Effector CD8-positive, alpha-beta T cell (primary cell): ENCODE data around the gene ABHD17B.

ENCODE experiments used
- DNase-seq: peaks from one replicate; lab custom pipeline; 2025; lab: John Stamatoyannopoulos, UW

Gene ABHD17B

DNA sequence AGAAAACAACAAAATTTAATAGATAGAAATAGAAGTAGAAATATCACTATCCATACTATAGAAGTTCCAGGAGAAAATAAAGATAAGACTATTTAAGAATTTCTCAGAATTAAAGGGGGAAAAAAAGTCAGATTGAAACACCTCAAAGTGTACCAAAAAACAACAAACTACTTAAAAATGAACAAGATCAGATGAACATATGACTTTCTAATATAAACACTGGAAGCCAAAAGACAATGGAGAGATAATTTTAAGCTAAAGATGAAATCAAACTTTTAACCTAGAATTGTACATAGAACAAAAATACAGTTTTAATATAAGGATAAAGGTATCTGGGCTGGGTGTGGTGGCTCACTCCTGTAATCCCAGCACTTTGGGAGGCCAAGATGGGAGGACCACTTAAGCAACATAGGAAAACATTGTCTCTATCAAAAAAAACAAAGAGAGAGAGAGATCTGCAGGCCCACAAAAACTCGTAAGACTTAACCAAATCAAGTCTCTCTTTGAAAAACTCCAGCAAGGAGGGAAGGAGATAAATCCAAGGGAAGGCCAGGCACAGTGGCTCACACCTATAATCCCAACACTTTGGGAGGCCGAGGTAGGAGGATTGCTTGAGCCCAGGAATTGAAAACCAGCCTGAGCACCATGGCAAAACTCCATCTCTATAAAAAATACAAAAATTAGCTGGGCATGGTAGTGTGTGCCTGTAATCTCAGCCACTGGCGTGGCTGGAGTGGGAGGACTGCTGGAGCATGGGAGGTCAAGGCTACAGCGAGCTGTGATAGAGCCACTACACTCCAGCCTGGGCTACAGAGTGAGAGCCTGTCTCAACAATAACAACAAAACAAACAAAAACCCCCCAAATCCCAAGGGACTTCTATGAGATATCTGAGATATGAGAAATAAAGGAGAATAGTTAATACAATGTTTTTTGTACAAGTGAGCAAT, 32.4 kb downstream of the ABHD17B start:
- no peak for DNase-seq

DNA sequence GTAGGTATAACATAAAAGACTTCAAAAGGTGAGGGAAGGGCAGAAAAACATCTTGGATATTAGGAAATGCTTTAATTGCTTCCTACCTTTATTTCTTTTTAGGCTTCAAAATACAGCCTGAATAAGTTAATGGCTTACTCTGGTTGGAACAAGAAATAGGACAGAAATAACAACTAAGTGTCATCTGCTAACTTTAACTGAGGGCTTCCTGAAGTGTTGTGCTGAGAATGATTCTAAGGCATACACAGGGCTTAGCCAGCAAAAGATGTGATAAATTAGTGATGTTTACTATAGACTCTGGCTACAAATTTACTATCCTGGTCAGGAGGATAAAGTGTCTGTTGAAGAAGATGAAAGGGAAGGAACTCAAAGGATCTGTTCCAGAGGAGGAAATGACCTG, 34.2 kb downstream of the ABHD17B start:
- DNase-seq, result no peak

DNA sequence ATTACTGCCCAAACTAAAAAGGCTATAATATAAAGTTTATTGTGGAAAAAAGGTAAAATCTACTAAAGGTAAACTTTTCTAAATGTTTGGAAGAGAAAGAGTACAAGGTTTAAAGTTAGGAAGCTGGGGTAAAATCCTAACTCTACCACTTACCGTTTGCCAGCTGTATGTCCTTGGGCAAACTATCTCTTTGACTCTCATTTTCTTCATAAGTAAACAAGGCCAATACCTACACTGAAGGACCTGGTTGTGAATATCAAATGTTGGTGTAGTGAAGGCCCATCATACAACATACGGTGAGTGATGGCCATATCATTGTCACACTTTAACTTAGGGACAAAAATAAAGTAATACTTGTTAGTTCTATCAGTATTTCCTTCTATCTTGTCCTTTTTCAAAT, 34.9 kb downstream of the ABHD17B start:
- no peak for DNase-seq

DNA sequence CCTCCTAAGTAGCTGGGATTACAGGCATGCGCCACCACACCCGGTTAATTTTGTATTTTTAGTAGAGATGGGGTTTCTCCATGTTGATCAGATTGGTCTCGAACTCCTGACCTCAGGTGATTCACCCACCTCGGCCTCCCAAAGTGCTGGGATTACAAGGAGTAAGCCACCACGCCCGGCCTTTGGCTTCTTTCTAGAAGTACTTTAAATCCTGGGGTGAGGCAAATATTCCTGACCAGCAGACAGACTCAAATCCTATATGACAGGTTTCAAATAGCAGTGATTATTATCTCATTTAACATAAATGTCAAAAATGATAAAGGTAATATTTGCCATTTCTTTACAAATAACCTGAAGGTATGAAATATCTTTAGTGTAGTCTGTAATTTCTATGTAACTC, 35.6 kb downstream of the ABHD17B start:
- DNase-seq, result no peak

DNA sequence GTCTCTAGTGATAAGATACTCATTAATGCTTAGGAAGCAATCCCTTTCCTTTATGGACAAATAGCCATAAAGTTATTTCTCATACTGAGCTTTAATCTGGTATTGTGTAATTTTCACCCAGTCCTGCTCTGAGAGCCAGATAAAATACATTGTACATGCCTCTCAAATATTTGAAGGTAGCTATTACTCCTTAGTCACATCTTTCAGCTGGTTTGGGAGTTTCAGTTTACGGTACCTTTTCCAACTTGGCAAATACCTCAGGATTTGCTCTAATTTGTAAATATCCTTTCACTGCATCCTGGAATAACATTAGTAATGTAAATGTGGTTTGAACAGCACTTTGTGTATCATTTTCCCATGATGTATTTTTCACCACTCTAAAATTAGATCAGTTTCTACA, 47.4 kb downstream of the ABHD17B start:
- DNase-seq, result no peak

DNA sequence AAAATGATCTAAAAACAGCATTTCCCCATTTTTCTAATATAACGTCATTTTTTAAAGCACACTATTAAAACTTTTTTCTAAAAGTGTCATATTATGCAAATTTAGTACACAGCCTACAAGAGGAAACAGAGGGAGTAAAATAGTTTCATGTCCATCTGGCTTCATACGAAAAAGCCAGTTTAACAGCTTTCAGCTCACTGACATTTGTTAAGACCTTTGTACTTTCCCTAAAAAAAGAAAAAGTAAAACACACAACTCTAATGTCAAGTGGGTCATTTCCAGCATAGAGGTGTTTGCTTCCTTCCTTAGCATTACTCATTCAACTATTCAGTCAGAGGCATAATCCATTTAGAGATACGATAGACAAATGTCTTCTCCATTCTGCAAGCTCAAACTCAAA, 49.4 kb downstream of the ABHD17B start:
- no peak for DNase-seq

DNA sequence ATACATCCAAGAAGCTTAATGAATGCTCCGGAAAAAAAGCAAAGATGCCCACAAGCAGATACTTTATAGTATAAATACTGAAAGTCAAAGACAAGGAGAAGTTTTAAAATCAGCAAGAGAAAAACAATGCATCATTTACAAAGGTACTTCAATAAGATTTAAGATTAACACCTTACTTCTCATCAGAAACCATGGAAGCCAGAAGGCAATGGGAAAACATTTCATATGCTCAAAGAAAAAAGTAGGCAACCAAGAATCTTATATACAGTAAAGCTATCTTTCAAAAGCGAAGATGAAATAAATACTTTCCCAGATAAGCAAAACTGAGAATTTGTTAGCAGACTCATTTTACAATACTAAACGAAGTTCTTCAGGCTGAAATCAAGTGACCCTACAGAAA, 51.1 kb downstream of the ABHD17B start:
- no peak for DNase-seq

DNA sequence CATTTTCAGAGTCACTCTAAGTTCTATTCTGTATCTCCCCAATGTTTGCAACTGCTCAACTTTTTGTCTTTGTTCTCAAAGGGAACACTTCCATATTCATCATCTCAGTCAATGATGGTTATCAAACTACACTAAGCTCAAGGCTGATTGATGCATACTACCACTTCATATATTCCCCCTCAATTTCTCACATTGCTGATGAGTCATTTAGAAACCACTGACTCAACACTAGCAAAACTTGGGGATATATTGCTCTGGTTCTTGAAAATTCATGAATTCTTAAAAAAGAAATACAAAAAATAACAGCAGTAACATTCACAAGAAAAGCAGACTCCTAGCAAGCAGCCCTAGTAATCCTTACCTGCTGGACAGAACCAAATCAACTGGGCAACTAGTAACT, 52.2 kb downstream of the ABHD17B start:
- DNase-seq, result no peak

DNA sequence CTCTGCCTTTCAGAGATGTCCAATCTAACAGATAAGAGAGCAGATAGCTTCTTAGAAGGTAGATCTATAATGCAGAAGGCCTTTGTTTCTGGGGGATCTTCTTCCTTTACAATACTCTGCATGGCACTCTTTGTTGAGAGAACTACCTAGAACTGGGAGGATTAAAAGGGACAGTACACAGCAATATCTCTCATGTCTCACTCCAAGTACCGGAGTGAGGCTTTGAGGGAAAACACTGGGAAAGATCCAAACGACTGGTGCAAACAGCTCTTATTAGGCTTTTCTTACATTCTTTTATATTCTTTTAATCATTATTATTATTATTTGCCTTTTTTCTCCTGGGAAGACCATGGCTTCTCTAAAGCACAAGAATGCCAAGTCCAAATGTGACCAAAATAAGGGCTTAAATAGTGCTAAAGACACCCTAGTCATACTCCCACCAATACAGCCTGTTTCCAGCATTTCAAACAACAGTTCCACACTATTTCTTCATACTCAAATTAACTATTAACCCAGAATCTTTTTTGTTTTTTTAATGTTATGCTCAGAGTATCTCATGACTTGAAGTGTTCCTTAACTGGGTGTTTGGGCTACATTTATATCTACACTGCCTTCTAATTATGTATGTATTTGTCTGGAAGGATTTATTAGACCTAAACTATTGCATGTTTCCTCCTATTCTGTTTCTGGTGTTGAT, 52.7 kb downstream of the ABHD17B start:
- no peak for DNase-seq

DNA sequence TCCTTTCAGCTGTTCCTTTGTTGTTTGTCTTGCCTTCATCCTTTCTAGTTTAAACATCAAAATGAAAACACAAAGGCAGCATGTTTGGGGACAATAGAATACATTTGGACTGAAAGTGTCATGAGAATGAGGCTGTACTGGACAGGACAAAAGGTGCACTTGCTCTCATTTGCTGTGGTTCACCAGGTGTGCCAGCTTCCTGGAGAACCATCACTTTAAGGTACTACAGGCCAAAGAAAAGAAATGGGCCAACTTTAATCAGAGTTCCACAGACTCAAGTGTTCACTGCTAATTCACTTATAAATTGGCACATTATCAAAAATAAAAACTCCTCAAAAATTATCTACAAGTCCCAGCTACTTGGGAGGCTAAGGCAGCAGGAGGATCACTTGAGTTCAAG, 53.8 kb downstream of the ABHD17B start:
- DNase-seq, result no peak

DNA sequence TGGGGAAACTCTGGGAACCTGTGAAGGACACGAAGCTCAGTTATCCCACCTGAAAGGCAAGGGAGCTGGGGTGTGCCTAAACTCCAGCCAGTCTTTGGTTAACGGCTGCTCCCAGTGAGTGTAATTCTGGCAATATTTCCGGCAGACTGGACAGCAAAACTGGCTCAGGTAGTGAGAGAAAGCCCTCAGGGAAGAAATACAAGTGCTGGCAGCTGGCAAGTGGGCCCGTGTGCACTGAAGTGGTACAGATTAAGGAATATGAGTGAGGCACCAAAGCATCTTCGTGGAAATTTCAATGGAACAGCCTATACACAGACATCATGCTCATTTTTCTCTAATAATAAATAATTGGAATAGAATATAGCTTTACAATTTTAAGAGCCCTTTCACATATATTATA, 56.2 kb downstream of the ABHD17B start:
- no peak for DNase-seq

DNA sequence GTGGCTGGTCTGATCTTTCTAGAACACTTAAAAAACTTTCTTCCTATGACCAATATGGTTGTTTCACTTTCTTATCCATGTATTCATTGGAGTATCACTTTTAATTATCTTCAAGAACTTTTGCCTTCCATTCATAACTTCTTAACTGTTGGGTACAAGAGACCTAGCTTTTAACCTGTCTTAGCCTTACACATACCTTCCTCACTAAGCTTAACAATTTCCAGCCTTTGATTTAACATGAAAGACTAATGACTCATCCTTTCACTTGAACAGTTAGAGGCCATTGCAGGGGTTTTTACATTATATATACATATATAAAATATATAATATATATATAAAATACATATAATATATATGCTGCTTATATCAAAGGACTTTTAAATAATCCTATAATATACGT, 57.9 kb downstream of the ABHD17B start:
- no peak for DNase-seq

DNA sequence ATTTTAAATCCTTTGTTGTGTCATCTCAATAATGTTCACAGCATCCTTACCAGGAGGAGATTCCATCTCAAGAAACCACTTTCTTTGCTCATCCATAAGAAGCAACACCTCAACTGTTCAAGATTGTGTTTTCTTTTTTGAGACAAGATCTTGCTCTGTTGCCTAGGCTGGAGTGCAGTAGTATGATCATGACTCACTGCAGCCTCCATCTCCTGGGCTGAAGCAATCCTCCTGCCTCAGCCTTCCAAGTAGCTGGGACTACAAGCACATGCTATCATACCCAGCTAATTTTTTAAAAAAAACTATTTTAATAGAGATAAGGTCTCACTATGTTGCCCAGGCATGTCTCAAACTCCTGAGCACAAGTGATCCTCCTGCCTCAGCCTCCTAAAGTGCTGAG, 60.0 kb downstream of the ABHD17B start:
- DNase-seq, result no peak

DNA sequence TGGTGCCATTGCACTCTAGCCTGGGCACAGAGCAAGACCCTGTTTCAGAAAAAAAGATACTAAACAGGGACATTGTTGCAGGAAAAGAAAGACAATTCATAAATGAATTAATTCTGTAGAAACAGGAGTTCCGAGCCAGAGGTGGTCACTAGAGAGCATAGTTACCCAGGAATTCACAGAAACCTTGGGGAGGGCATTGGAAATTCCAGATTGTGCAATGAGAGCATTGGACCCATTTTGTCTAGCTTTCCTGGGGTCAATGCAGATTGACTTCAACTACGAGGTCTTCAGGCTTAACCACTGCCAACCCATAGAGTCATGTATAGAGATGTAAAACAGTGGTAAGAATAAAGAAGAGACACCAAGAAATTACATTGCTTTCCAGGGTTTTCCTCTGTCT, 63.1 kb downstream of the ABHD17B start:
- no peak for DNase-seq

DNA sequence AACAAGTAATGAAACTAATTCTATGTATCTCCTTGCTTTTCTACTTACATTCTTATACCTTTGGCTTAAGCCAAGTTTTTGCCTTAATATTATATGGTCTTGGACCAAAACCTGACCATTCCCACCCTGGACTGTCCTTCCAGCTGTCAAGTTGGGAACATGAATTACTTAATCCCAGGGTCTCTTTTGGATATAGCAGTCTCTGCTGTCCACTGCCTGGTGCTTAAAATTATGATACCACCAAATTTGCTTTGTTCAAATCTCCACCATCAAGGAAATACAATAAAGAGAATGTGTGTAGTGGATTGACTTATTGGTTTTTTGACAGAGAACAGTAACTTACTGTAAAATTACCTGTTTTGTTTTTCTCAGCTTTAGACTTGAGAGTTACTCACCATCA, 66.2 kb downstream of the ABHD17B start:
- DNase-seq, result no peak

DNA sequence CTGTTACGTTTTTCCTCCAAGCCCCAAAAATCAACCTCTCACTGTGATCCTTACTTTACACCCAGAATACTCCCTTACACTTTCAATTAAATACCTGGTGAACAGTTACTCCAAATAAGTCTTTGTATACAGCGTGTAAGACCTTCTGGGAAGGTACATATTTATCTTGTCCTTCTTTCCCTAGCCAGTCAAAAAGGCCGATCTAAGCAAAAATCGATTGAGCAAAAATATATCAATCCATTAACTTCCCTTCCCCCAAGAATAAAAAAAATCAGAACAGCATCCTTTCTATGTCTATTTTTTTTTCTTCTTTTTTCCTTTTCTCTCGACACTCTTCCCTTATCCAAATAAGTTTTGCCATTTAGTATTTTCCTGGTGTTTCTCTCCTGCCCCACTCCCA, 71.3 kb downstream of the ABHD17B start:
- no peak for DNase-seq

DNA sequence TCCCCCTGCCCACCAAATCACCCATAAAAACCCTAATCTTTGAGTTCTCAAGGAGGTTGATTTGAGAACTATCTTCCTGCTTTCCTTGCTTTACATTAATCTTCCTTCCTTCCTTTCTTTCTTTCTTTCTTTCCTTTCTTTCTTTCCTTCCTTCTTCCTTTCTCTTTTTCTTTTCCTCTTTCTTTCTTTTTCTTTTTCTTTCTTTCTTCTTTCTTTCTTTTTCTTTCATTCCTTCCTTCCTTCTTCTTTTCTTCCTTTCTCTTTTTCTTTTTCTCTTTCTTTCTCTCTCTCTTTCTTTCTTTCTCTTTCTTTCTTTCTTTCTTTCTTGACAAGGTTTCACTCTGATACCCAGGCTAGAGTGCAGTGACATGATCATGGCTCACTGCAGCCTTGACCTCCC, 75.4 kb downstream of the ABHD17B start:
- no peak for DNase-seq

DNA sequence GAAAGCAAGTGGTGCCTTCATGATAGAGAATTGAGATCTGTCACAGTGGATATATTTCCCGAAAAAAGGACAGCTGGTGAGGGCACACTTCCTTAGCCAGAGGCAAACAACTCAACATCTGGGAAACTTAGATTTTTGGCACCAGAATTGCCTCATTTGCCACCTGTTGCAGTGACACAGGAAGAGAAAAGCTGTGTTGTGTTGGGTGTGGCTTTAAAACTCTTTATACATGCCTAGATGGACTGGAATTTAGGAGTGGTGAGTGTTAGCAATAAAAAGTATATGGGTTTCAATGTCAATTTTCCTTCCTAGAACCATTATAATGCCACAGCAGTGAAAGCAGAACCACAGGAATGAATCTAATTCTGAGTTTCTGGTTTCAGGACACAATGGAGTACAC, 80.1 kb downstream of the ABHD17B start:
- DNase-seq, result no peak

DNA sequence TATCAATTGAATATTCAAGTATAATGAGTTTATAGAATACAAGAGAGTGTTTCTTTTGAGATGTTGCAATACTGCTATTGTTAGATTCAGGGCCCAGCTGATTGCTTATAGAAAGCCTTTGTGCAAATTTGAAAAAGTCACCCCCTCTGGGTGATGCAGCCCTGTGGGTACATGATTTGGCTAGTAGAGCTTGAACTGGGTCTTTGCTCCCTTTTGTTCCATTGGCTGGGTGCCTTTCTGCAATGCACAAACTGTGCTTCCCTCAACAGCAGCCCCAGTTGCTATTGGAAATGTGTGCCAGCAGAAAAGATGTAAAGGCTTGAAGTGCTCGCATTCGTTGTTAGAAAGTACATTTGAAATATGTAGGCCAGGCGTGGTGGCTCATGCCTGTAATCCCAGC, 80.8 kb downstream of the ABHD17B start:
- no peak for DNase-seq

DNA sequence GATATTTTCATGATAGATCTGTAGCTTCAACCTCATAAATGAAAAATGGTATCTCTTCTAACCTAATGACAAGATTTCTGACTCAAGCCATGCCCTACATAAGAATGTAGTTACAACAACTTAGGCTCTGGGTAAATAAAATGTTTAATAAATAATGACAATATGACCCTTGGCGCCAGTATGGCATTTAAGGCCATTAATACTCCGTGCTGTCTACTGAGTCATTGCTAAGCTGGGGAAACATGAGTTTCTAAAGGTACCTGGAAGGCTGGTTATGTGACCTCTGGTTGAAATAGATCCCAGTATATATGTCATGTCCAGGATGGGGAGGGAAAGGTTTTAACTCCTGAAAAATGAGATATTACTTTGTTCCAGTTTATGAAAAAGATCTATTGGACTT, 84.7 kb downstream of the ABHD17B start:
- DNase-seq, result no peak

DNA sequence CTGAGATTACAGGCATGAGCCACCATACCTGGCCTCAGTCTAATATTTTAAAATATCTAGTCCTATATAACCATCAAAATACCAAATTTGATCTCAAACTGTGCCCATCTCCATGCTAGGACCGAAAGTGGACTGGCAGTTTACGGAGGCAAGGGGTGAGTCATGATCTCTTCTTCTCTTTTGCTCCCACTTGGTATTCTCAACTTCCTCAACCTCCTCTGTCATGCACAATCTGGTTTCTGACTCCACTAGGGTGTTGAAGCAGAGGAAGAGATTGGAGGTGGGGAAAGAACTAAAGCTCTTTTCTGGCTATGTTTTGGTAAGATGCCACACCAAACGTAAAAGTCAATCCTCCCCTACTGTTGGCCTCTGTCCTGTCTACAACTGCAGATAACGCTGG, 86.7 kb downstream of the ABHD17B start:
- no peak for DNase-seq

DNA sequence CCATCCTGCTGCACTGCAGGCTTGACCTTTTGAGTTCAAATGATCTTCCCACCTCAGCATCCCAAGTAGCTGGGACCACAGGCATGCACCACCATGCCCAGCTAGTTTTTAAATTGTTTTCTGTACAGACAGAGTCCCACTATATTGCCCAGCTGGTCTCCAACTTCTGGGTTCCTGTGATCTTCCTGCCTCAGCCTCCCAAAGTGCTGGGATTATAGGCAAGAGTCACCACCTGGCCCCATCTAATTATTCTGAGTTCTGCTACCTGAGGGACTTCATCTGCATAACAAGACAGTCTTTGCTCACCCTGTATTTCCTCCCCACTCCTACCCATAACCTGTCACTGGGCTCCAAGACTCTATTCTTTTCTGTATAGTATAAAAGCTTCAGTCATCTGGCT, 88.1 kb downstream of the ABHD17B start:
- DNase-seq, result no peak

DNA sequence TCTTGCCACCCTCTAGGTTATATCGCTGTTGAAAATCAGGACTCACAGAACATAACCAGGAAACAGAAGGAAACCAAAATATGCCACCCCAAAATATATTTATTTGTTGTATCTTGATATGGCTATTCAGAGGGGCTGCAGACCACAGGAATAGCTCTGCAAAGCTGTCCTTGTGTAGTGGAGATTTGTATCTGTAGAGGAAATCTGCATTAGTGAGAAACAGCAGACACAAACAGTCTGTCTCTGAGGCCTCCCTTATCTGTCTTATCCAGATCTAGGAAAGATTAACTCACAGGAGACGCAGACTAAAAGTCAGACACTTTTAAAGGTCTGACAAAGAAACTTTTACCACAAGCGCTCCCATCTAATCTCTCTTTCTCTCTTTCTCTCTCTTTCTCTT, 88.5 kb downstream of the ABHD17B start:
- no peak for DNase-seq

DNA sequence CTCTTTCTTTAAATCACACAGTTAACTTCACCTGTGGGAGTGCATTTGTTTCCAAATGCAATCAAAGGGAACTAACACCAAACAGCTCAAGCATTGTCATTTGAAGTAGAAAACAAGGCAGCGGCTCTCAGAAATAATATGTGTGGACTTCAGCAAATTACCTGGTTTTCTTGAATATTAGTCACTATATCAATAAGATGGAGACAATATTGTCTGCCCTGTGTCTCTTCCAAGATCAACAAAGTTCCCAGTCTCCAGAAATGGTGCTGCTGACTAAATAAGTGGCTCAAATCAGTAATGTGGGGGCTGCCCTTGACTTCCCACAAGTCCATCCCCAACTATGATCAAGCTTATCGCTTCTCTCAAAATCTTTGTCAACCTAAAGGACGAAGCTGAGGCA, 89.6 kb downstream of the ABHD17B start:
- DNase-seq, result no peak
